ENCODE measurements around the gene ZC2HC1C. TPM values are rescaled to one million over a fixed set of nuclear protein-coding genes. Genes with fewer than 3 reads are reported as not detected.

Gene ZC2HC1C
- total RNA-seq, 1 experiment from 2014 or later, result 5.2 TPM

GRCh38 chr14:75041613-75042012 lies 27.8 kb upstream of the ZC2HC1C start:
- in situ Hi-C loops (cut with HindIII; ENCODE audit: low pct_unique_long_range_greater_than_20kb, low sequenced_read_pairs) (no loop called here), intact Hi-C loops (cut with micrococcal nuclease; ENCODE audit: unreplicated experiment) (no loop called here)
- BruUV-seq (replicated peaks), result no TSS peak
- ATAC-seq, result peak; percentile 82
- ChIA-PET POLR2A (interaction anchor here (0.6 kb wide), 1 partner anchor 162 kb away, joined by 3 read pairs; no protein-coding TSS in a partner anchor), CTCF (no interaction called here)
- TF ChIP-seq SIN3A (IDR thresholded peaks at IDR 0.05; ENCODE audit: borderline replicate concordance, insufficient read depth, low read depth, low read length), result no peak
- TF ChIP-seq, protein P1, sequence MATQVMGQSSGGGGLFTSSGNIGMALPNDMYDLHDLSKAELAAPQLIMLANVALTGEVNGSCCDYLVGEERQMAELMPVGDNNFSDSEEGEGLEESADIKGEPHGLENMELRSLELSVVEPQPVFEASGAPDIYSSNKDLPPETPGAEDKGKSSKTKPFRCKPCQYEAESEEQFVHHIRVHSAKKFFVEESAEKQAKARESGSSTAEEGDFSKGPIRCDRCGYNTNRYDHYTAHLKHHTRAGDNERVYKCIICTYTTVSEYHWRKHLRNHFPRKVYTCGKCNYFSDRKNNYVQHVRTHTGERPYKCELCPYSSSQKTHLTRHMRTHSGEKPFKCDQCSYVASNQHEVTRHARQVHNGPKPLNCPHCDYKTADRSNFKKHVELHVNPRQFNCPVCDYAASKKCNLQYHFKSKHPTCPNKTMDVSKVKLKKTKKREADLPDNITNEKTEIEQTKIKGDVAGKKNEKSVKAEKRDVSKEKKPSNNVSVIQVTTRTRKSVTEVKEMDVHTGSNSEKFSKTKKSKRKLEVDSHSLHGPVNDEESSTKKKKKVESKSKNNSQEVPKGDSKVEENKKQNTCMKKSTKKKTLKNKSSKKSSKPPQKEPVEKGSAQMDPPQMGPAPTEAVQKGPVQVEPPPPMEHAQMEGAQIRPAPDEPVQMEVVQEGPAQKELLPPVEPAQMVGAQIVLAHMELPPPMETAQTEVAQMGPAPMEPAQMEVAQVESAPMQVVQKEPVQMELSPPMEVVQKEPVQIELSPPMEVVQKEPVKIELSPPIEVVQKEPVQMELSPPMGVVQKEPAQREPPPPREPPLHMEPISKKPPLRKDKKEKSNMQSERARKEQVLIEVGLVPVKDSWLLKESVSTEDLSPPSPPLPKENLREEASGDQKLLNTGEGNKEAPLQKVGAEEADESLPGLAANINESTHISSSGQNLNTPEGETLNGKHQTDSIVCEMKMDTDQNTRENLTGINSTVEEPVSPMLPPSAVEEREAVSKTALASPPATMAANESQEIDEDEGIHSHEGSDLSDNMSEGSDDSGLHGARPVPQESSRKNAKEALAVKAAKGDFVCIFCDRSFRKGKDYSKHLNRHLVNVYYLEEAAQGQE (IDR thresholded peaks at IDR 0.05; ENCODE audit: insufficient read depth in 1 of 2, low read depth in 2 of 2, low read length in 1 of 2), result no peak
- no peak for TF ChIP-seq CTCF (IDR thresholded peaks at IDR 0.05)
- TF ChIP-seq POLR2AphosphoS5 (IDR thresholded peaks at IDR 0.05; ENCODE audit: low read depth, low read length), result no peak
- TF ChIP-seq TCF7L2 (IDR thresholded peaks at IDR 0.05; ENCODE audit: low read depth, low read length), result no peak
- 0 out of 2 replicates have a peak overlapping the region, but pooled peaks have one; percentile 29 for H3K27ac ChIP-seq (ENCODE audit: low read length)
- peaks cover 17% of the 10 kb centered on the region for H3K4me1 ChIP-seq (ENCODE audit: control insufficient read depth, insufficient read depth, low read length)
- peaks cover 4% of the 10 kb centered on the region; the same call in 1 of the 2 replicates for H3K36me3 ChIP-seq (ENCODE audit: control insufficient read depth, insufficient read depth, low read length)
- H3K9me3 ChIP-seq (ENCODE audit: control insufficient read depth, insufficient read depth, low read depth, low read length), result no peaks in the 10 kb centered on the region
- no peak overlapping the region for H3K4me3 ChIP-seq (ENCODE audit: low read depth in 2 of 2, low read length in 2 of 2)
- no peaks in the 10 kb centered on the region for H3K27me3 ChIP-seq (ENCODE audit: control insufficient read depth, insufficient read depth, low read length)
- DNase-seq (ENCODE audit: low read depth, low spot score), result no peak

GRCh38 chr14:75042035-75042434 lies 27.4 kb upstream of the ZC2HC1C start:
- ChIA-PET CTCF (interaction anchor here (0.6 kb wide), 1 partner anchor 116 kb away, joined by 4 read pairs; no protein-coding TSS in a partner anchor), POLR2A (no interaction called here)
- Histone ChIP-seq H3K4me3 (ENCODE audit: low read depth in 2 of 2, low read length in 2 of 2) (no peak overlapping the region), H3K27ac (ENCODE audit: low read length) (0 out of 2 replicates have a peak overlapping the region, but pooled peaks have one; percentile 29), H3K36me3 (ENCODE audit: control insufficient read depth, insufficient read depth, low read length) (peaks cover 4% of the 10 kb centered on the region; the same call in 1 of the 2 replicates), H3K4me1 (ENCODE audit: control insufficient read depth, insufficient read depth, low read length) (peaks cover 17% of the 10 kb centered on the region), H3K9me3 (ENCODE audit: control insufficient read depth, insufficient read depth, low read depth, low read length) (no peaks in the 10 kb centered on the region), H3K27me3 (ENCODE audit: control insufficient read depth, insufficient read depth, low read length) (no peaks in the 10 kb centered on the region)
- BruUV-seq (replicated peaks), result no TSS peak
- no peak for DNase-seq (ENCODE audit: low read depth, low spot score)
- in situ Hi-C loops (cut with HindIII; ENCODE audit: low pct_unique_long_range_greater_than_20kb, low sequenced_read_pairs) (no loop called here), intact Hi-C loops (cut with micrococcal nuclease; ENCODE audit: unreplicated experiment) (no loop called here)
- peak; percentile 80 for ATAC-seq
- TF ChIP-seq CTCF (IDR thresholded peaks at IDR 0.05), result no peak
- no peak for TF ChIP-seq TCF7L2 (IDR thresholded peaks at IDR 0.05; ENCODE audit: low read depth, low read length)
- TF ChIP-seq, protein P1 (IDR thresholded peaks at IDR 0.05; ENCODE audit: insufficient read depth in 1 of 2, low read depth in 2 of 2, low read length in 1 of 2), result no peak
- no peak for TF ChIP-seq POLR2AphosphoS5 (IDR thresholded peaks at IDR 0.05; ENCODE audit: low read depth, low read length)

Measured in Panc1 (cell line).